Smooth muscle cell (in vitro differentiated cells): ENCODE measurements around the gene CHID1. TPM values are rescaled to one million over a fixed set of nuclear protein-coding genes. Genes with fewer than 3 reads are reported as not detected.

Experiments used
- DNase-seq: peaks from one replicate; lab custom pipeline; 2025; ENCODE audit not compliant: unreplicated experiment; lab: John Stamatoyannopoulos, UW
- H2AFZ ChIP-seq: fragments of 200-600 bp; sonication (generic); 2 replicates; pipeline ENCODE4 v1.6.0; 2016; ENCODE audit warnings: antibody characterized with exemption, low read depth, mild to moderate bottlenecking
- H3F3A ChIP-seq: fragments of 200-600 bp; sonication (generic); 2 replicates; pipeline ENCODE4 v1.6.0; 2017; ENCODE audit warnings: antibody characterized with exemption, low read depth
- H3K27ac ChIP-seq: fragments of 200-600 bp; sonication (generic); 2 replicates; pipeline ENCODE4 v1.5.1; 2016; ENCODE audit warnings: low read depth, mild to moderate bottlenecking
- H3K27me3 ChIP-seq: fragments of 200-600 bp; sonication (generic); 2 replicates; pipeline ENCODE4 v1.6.1; 2016; ENCODE audit warnings: low read depth, mild to moderate bottlenecking
- H3K36me3 ChIP-seq: fragments of 200-600 bp; sonication (generic); 2 replicates; pipeline ENCODE4 v1.5.1; 2016; ENCODE audit warnings: low read depth
- H3K4me1 ChIP-seq: fragments of 200-600 bp; sonication (generic); 2 replicates; pipeline ENCODE4 v1.5.1; 2016; ENCODE audit warnings: low read depth
- H3K4me2 ChIP-seq: fragments of 200-600 bp; sonication (generic); 2 replicates; pipeline ENCODE4 v1.6.0; 2016; ENCODE audit warnings: mild to moderate bottlenecking
- H3K4me3 ChIP-seq: fragments of 200-600 bp; sonication (generic); 2 replicates; pipeline ENCODE4 v1.5.1; 2016; ENCODE audit warnings: mild to moderate bottlenecking
- H3K79me2 ChIP-seq: fragments of 200-600 bp; sonication (generic); 2 replicates; pipeline ENCODE4 v1.6.0; 2016; ENCODE audit warnings: low read depth, mild to moderate bottlenecking
- H3K9ac ChIP-seq: fragments of 200-600 bp; sonication (generic); 2 replicates; pipeline ENCODE4 v1.6.0; 2016; ENCODE audit warnings: low read depth
- H3K9me3 ChIP-seq: fragments of 200-600 bp; sonication (generic); replicated peaks from 2 replicates; pipeline ENCODE4 v1.5.1; 2016; ENCODE audit warnings: low read depth
- H4K20me1 ChIP-seq: fragments of 200-600 bp; sonication (generic); 2 replicates; pipeline ENCODE4 v1.6.0; 2016; ENCODE audit warnings: low read depth
- WGBS: methylation state at CpG from one replicate; pipeline ENCODE4 v1.1.7; 2016; ENCODE audit warnings: low lambda C conversion rate; 5-methylcytosine and 5-hydroxymethylcytosine counted together
- polyA plus RNA-seq: library from polyadenylated mRNA; unstranded; fragments of >200 nt; fragmentation: Nextera tagmentation; extraction: Ambion mirVana; gene quantifications from 2 replicates; pipeline ENCODE4 v1.2.1, GENCODE V29; 2016
- total RNA-seq: library from RNA; depleted of rRNA; stranded (reverse); fragments of >200 nt; gene quantifications from 2 replicates; pipeline ENCODE4 v1.2.3, GENCODE V29; 2014
- TF ChIP-seq, protein P1 (sequence below): fragments of 200-600 bp; sonication (generic); IDR thresholded peaks from 2 replicates; pipeline ENCODE4 v1.5.1; 2017; ENCODE audit warnings: borderline replicate concordance, mild to moderate bottlenecking, antibody characterized with exemption; ENCODE audit not compliant: insufficient read depth, poor library complexity, severe bottlenecking

The CHID1 gene
- total and polyA plus RNA-seq, 2 experiments from 2014 or later: 54.3 to 181 TPM

DNA sequence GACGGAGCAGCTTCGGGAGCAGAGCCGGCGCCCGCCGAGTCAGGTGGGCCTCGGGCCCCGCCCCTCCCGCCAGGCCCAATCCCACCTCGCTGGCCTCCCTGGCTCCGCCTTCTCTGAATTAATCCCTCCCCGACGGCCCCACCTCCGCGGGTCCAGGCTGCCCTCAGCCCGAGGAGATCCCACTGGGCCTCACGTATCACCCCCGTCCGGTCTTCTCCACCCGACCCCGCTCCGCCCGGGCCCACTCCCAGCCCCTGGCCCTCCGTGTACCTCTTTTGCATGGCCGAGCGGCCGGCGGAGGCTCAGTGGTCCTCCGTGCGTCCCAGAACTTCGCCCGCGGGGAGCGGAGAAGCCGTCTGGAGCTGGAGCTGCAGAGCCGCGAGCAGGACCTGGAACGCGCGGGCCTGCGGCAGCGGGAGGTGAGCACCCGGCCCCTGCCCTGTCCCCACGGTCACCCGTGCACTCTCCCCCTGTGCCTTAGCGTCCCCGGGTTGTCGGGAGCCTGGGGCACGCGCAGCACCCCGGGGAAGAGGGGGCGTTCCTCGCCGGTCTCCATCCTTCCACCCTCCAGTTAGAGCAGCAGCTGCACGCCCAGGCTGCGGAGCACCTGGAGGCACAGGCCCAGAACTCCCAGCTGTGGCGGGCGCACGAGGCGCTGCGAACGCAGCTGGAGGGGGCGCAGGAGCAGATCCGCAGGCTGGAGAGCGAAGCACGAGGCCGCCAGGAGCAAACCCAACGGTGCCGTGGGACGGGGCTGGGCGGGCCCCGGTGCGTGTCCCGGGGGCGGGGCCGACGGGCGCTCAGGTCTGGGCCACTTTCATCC lies 80.1 kb downstream of the CHID1 start:
- H2AFZ ChIP-seq: no peak overlapping the region
- H3K27ac ChIP-seq: no peak overlapping the region
- no peaks in the 10 kb centered on the region for H3K9me3 ChIP-seq
- TF ChIP-seq, protein P1, sequence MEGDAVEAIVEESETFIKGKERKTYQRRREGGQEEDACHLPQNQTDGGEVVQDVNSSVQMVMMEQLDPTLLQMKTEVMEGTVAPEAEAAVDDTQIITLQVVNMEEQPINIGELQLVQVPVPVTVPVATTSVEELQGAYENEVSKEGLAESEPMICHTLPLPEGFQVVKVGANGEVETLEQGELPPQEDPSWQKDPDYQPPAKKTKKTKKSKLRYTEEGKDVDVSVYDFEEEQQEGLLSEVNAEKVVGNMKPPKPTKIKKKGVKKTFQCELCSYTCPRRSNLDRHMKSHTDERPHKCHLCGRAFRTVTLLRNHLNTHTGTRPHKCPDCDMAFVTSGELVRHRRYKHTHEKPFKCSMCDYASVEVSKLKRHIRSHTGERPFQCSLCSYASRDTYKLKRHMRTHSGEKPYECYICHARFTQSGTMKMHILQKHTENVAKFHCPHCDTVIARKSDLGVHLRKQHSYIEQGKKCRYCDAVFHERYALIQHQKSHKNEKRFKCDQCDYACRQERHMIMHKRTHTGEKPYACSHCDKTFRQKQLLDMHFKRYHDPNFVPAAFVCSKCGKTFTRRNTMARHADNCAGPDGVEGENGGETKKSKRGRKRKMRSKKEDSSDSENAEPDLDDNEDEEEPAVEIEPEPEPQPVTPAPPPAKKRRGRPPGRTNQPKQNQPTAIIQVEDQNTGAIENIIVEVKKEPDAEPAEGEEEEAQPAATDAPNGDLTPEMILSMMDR: no peak
- H3K4me2 ChIP-seq: peak overlapping the region; percentile 85
- no peak overlapping the region for H3K9ac ChIP-seq
- peak overlapping the region; percentile 43 for H3K4me3 ChIP-seq
- H3K4me1 ChIP-seq: peaks cover 44% of the 10 kb centered on the region
- H4K20me1 ChIP-seq: peaks cover 50% of the 10 kb centered on the region
- 3% methylated on average over 58 of the region's 78 CpGs for WGBS
- H3K36me3 ChIP-seq: no peaks in the 10 kb centered on the region
- DNase-seq: no peak
- H3F3A ChIP-seq: peaks cover 10% of the 10 kb centered on the region
- peaks cover 17% of the 10 kb centered on the region for H3K79me2 ChIP-seq
- H3K27me3 ChIP-seq: peaks cover 59% of the 10 kb centered on the region

DNA sequence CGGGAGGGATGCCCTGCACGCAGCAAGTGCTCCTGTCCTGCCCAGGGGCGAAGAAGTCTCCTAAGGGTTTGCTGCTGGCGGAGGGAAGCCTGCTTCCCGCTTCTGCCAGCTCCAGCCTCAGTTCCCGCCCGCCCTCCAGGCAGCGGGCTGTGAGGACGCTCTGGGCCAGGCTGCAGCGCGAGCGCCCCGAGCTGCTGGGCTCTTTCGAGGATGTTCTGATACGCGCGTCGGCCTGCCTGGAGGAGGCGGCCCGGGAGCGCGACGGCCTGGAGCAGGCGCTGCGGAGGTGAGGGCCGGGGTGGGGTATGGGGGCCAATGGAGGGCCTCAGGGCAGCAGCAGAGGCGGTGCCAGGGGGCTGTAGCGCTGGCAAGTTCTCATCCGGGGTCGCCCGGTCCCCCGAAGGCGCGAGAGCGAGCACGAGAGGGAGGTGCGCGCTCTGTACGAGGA lies 80.7 kb downstream of the CHID1 start:
- WGBS: 3% methylated on average over 39 of the region's 39 CpGs
- Histone ChIP-seq H3K4me1 (peaks cover 44% of the 10 kb centered on the region), H4K20me1 (peaks cover 47% of the 10 kb centered on the region), H3K27me3 (peaks cover 65% of the 10 kb centered on the region), H2AFZ (no peak overlapping the region), H3K79me2 (peaks cover 17% of the 10 kb centered on the region), H3K27ac (no peak overlapping the region), H3K4me3 (peak overlapping the region; percentile 43), H3K9me3 (no peaks in the 10 kb centered on the region), H3K36me3 (no peaks in the 10 kb centered on the region), H3K9ac (no peak overlapping the region), H3F3A (peaks cover 10% of the 10 kb centered on the region), H3K4me2 (peak overlapping the region; percentile 85)
- TF ChIP-seq, protein P1: no peak
- DNase-seq: no peak

DNA sequence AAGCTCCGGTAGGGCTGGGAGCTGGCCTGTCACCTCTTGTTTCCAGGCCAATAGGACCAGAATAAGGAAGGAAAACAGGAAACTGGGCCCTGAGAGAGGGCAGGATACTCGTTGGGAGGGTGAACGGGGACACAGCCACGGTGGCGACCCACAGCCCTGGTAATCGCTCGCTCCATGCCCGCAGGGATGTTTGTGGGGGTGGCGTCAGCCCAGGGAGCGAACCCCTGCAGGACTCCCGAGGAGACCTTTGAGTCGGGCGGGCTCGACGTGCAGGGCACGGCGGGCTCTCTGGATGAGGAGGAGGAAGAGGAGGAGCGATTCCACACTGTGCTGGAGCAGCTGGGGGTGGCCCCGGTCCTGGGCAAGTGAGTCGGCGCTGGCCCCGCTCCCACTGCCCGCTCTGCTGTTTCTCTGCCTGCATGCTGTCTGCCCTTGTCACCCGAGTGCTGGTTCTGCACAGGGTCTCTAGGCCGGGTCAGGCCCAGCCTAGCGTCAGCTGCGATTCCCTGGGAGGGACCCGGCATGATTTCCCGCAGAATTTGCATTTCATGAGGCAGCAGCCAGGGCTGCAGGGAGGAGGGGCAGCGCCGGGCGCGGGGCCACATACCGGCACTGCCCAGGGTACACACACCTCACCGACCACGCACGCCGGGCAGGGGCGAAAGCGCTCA lies 81.3 kb downstream of the CHID1 start:
- peaks cover 12% of the 10 kb centered on the region for H3K79me2 ChIP-seq
- H3K4me3 ChIP-seq: peak overlapping the region; percentile 43
- H2AFZ ChIP-seq: no peak overlapping the region
- H4K20me1 ChIP-seq: peaks cover 42% of the 10 kb centered on the region
- peaks cover 65% of the 10 kb centered on the region for H3K27me3 ChIP-seq
- peak overlapping the region; percentile 85 for H3K4me2 ChIP-seq
- TF ChIP-seq, protein P1: no peak
- 12% methylated on average over 39 of the region's 40 CpGs for WGBS
- DNase-seq: no peak
- H3K9ac ChIP-seq: no peak overlapping the region
- H3K4me1 ChIP-seq: peaks cover 43% of the 10 kb centered on the region
- H3F3A ChIP-seq: peaks cover 6% of the 10 kb centered on the region
- H3K36me3 ChIP-seq: no peaks in the 10 kb centered on the region
- no peaks in the 10 kb centered on the region for H3K9me3 ChIP-seq
- H3K27ac ChIP-seq: no peak overlapping the region
